ENCODE results near the gene BAIAP2.

BAIAP2 gene

GRCh38 chr17:81084680-81085419 lies 49.9 kb downstream of the BAIAP2 start:
- Histone ChIP-seq H3K9ac (ENCODE audit: low read length) (no peak overlapping the region), H3K27ac (ENCODE audit: low read depth, low read length) (no peak overlapping the region)

GRCh38 chr17:81085420-81085911 lies 50.5 kb downstream of the BAIAP2 start:
- Histone ChIP-seq H2AFZ (ENCODE audit: low read depth, low read length, severe bottlenecking) (no peak overlapping the region), H3K9me2 (replicated peaks; ENCODE audit: insufficient read depth, low read length) (no peaks in the 10 kb centered on the region), H3K27me3 (ENCODE audit: low read length) (no peaks in the 10 kb centered on the region), H3K9ac (ENCODE audit: low read length) (no peak overlapping the region), H3K79me2 (ENCODE audit: insufficient read depth, low read length) (no peaks in the 10 kb centered on the region), H3K4me2 (ENCODE audit: low read depth, low read length, poor library complexity, severe bottlenecking) (no peak overlapping the region), H3K9me3 (ENCODE audit: insufficient read depth, low read length) (no peaks in the 10 kb centered on the region), H3K36me3 (ENCODE audit: low read length) (no peaks in the 10 kb centered on the region), H3K27ac (ENCODE audit: low read depth, low read length) (no peak overlapping the region), H3F3A (ENCODE audit: insufficient read depth) (no peaks in the 10 kb centered on the region), H3K4me3 (ENCODE audit: insufficient read depth, low read length, poor library complexity, severe bottlenecking) (no peak overlapping the region), H4K20me1 (ENCODE audit: low read depth, low read length) (no peaks in the 10 kb centered on the region)
- TF ChIP-seq EZH2phosphoT487 (conservative IDR thresholded peaks at IDR 0.05; ENCODE audit: low read length) (no peak), CTCF (IDR thresholded peaks at IDR 0.05; ENCODE audit: insufficient read depth, low read length, poor library complexity, severe bottlenecking) (no peak)

More at GRCh38 chr17:81084680-81085419, 49.9 kb downstream of the BAIAP2 start:
- Histone ChIP-seq H3K79me2 (ENCODE audit: insufficient read depth, low read length) (no peaks in the 10 kb centered on the region), H3F3A (ENCODE audit: insufficient read depth) (no peaks in the 10 kb centered on the region), H2AFZ (ENCODE audit: low read depth, low read length, severe bottlenecking) (no peak overlapping the region), H3K36me3 (ENCODE audit: low read length) (no peaks in the 10 kb centered on the region), H4K20me1 (ENCODE audit: low read depth, low read length) (no peaks in the 10 kb centered on the region), H3K4me3 (ENCODE audit: insufficient read depth, low read length, poor library complexity, severe bottlenecking) (no peak overlapping the region), H3K4me2 (ENCODE audit: low read depth, low read length, poor library complexity, severe bottlenecking) (no peak overlapping the region), H3K9me3 (ENCODE audit: insufficient read depth, low read length) (no peaks in the 10 kb centered on the region), H3K27me3 (ENCODE audit: low read length) (no peaks in the 10 kb centered on the region), H3K9me2 (replicated peaks; ENCODE audit: insufficient read depth, low read length) (no peaks in the 10 kb centered on the region)
- no peak for TF ChIP-seq CTCF (IDR thresholded peaks at IDR 0.05; ENCODE audit: insufficient read depth, low read length, poor library complexity, severe bottlenecking)
- no peak for TF ChIP-seq EZH2phosphoT487 (conservative IDR thresholded peaks at IDR 0.05; ENCODE audit: low read length)

- H4K20me1 ChIP-seq (ENCODE audit: low read depth, low read length) = no peaks in the 10 kb centered on the region
- H3F3A ChIP-seq (ENCODE audit: insufficient read depth) = no peaks in the 10 kb centered on the region
- H3K27ac ChIP-seq (ENCODE audit: low read depth, low read length) = no peak overlapping the region
- no peaks in the 10 kb centered on the region for H3K79me2 ChIP-seq (ENCODE audit: insufficient read depth, low read length)
- H2AFZ ChIP-seq (ENCODE audit: low read depth, low read length, severe bottlenecking) = no peak overlapping the region
- H3K27me3 ChIP-seq (ENCODE audit: low read length) = no peaks in the 10 kb centered on the region
- no peaks in the 10 kb centered on the region for H3K9me3 ChIP-seq (ENCODE audit: insufficient read depth, low read length)
- TF ChIP-seq EZH2phosphoT487 (conservative IDR thresholded peaks at IDR 0.05; ENCODE audit: low read length) (no peak), CTCF (IDR thresholded peaks at IDR 0.05; ENCODE audit: insufficient read depth, low read length, poor library complexity, severe bottlenecking) (no peak)
- H3K36me3 ChIP-seq (ENCODE audit: low read length) = no peaks in the 10 kb centered on the region
- H3K4me3 ChIP-seq (ENCODE audit: insufficient read depth, low read length, poor library complexity, severe bottlenecking) = no peak overlapping the region
- no peak overlapping the region for H3K4me2 ChIP-seq (ENCODE audit: low read depth, low read length, poor library complexity, severe bottlenecking)
- H3K9me2 ChIP-seq (replicated peaks; ENCODE audit: insufficient read depth, low read length) = no peaks in the 10 kb centered on the region
- H3K9ac ChIP-seq (ENCODE audit: low read length) = no peak overlapping the region
Measured at GRCh38 chr17:81086789-81087551, 52.0 kb downstream of the BAIAP2 start.

Data from SU-DHL-6 (cell line).